GM13977 (cell line): ENCODE results near the gene ANKRD40.

Experiments
- DNase-seq: peaks from one replicate; pipeline ENCODE4 v3.0.0; 2012; ENCODE audit warnings: low spot score
- in situ Hi-C: fragments of 300-500 bp; cut with MboI; formaldehyde crosslinking; loops from one replicate; pipeline ENCODE4 v1.12.0; 2022; ENCODE audit warnings: low sequenced_read_pairs, low pct_unique_long_range_greater_than_20kb, mixed read lengths, inconsistent platforms; ENCODE audit not compliant: unreplicated experiment
- TF ChIP-seq, protein P1 (sequence below): IDR thresholded peaks from 2 replicates; pipeline ENCODE4 v1.5.1; 2012; ENCODE audit warnings: mild to moderate bottlenecking, control low read depth; ENCODE audit not compliant: insufficient read depth; ENCODE audit errors: extremely low read depth, missing control alignments

The ANKRD40 gene

DNA sequence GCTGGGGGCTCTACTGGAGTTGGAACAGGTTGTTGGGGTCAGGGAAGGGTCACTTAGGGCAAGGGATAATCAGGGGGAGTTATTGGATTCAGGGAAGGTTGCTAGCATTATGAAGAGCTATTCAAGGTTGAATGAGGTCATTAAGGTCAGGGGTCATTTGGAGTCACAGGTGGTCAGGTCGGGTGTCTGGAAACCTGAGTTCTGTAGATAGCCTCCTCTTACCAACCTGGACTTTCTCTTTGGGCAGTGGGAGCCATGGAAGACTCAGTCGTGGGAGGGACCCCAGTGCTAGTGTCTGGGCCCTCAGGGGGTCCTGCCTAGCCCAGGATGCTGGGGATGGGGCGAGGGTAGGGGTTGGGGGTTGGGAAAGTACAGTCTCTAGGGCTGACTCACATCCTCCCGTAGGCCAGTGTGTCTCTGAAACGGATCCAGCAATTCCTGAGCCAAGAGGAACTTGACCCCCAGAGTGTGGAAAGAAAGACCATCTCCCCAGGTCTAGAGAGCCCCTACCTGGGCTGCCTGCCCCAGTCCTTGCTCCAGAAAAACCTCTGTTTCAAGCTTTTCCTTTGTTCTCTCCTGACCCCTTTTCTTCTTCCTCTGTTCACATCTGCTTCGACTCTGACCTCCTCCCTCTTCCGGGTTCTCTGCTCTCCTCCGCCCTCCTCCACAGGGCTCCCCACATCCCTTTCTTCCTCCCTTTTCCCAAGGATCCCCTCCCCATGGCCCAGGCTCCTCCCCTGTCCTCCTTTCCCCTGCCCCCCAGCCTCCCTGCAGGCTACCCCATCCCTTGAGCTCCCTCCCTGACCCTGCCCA, 39.5 kb downstream of the ANKRD40 start:
- in situ Hi-C loops: no loop called here
- no peak for DNase-seq
- TF ChIP-seq, protein P1, sequence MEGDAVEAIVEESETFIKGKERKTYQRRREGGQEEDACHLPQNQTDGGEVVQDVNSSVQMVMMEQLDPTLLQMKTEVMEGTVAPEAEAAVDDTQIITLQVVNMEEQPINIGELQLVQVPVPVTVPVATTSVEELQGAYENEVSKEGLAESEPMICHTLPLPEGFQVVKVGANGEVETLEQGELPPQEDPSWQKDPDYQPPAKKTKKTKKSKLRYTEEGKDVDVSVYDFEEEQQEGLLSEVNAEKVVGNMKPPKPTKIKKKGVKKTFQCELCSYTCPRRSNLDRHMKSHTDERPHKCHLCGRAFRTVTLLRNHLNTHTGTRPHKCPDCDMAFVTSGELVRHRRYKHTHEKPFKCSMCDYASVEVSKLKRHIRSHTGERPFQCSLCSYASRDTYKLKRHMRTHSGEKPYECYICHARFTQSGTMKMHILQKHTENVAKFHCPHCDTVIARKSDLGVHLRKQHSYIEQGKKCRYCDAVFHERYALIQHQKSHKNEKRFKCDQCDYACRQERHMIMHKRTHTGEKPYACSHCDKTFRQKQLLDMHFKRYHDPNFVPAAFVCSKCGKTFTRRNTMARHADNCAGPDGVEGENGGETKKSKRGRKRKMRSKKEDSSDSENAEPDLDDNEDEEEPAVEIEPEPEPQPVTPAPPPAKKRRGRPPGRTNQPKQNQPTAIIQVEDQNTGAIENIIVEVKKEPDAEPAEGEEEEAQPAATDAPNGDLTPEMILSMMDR: no peak

DNA sequence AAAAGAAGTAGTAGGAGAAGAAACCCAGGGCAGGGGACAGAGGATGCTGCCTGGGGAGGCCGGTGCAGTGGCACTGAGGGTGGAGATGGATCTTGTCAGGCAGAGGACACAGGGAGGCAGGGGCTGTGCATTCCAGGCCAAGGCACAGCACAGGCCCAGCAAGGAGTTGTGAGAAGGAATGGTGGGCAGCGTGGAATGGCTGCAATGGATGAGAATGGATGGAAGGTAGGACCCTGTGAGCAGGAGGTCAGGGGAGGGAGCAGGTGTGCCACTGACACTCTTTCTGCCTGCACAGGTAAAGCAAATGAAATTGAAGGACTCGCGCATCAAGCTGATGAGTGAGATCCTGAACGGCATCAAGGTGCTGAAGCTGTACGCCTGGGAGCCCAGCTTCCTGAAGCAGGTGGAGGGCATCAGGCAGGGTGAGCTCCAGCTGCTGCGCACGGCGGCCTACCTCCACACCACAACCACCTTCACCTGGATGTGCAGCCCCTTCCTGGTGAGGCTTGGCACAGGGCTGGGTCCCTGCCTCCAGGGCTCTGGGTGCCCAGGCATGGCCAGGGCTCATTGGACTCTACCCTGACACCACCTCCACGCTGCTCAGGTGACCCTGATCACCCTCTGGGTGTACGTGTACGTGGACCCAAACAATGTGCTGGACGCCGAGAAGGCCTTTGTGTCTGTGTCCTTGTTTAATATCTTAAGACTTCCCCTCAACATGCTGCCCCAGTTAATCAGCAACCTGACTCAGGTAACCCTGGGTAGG, 40.3 kb downstream of the ANKRD40 start:
- DNase-seq: no peak
- in situ Hi-C loops: no loop called here
- TF ChIP-seq, protein P1: no peak

DNA sequence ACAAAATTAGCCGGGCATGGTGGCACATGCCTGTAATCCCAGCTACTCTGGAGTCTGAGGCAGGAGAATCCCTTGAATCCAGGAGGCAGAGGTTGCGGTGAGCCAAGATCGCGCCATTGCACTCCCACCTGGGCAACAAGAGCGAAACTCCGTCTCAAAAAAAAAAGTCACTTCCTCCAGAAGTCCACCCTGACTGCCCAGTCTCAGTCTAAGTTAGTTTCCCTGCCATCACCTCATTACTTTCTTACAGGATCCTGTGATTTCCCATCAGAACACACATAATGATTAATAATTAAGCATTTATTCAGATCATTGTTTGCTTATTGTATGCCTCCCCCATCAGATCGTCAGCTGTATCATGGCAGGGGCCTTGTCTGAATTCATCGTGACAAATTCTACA, 41.4 kb downstream of the ANKRD40 start:
- DNase-seq: no peak
- in situ Hi-C loops: no loop called here
- TF ChIP-seq, protein P1: no peak

DNA sequence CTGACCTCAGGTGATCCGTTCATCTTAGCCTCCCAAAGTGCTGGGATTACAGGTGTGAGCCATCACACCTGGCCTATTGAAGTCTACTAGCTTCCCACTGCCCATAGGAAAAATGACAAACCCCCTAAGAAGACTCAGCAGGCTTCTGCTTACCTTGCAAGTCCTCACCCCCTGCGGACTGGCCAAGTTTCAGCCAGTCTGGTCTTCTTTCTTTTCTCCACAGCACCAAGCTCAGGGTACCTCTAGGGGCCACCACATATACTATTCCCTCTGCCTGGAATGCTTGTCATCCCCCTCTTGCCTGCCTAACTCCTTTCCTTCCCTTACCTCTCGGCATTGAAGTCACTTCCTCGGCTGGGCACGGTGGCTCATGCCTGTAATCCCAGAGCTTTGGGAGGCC, 41.9 kb downstream of the ANKRD40 start:
- no peak for DNase-seq
- TF ChIP-seq, protein P1: no peak
- in situ Hi-C loops: no loop called here

DNA sequence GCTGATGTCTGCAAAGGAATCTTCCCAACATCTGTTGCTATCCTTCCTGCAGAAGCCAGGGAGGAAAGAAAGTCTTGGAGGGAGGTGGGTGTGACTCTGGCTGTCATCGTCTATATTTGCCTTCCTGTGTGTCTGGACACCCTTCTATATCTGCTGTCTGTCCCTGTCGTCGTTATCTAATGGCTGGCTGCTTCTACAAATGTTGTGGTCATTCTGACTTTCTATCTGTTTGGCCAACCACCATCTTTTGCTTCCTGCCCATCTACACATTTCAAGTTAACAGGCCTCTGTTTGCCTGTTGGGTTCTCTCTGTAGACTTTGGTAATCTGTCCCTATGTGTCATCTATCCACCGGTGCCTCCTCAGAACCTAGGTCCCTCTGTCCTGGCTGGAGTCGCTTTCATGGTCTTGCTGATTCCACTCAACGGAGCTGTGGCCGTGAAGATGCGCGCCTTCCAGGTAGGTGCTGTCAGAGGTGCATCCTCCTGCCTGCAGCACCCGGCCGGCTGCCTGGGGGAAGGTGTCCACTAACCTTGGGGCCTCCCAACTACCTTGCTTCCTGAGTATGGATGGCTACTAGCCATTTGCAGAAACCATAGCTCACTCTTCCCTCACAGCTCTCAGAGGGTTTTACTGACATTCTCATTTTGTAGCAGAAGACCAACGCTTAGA, 42.8 kb downstream of the ANKRD40 start:
- no peak for DNase-seq
- TF ChIP-seq, protein P1: no peak
- in situ Hi-C loops: no loop called here

DNA sequence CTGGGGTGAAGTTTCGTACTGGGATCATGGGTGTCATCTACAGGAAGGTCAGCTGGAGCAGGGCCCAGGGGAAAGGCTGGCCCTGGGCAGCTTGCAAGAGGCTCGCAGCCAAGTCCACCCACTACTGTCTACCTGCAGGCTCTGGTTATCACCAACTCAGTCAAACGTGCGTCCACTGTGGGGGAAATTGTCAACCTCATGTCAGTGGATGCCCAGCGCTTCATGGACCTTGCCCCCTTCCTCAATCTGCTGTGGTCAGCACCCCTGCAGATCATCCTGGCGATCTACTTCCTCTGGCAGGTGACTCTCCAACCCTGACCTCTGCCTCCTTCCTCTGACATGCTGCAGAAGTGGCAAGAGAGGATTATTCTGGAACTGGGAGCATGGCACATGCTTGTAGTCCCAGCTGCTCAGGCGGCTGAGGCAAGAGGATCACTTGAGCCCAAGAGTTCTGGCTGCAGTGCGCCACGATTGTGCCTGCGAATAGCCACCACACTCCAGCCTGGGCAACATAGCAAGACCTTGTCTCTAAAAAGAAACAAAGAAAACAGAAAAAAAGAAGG, 43.8 kb downstream of the ANKRD40 start:
- DNase-seq: no peak
- in situ Hi-C loops: no loop called here
- TF ChIP-seq, protein P1: no peak
